Measurements from ENCODE around the gene C5orf47.

GRCh38 chr5:174003795-174004194, 14.8 kb downstream of the C5orf47 start:
- TF ChIP-seq REST (IDR thresholded peaks at IDR 0.05; ENCODE audit: insufficient read depth in 1 of 2, low read depth in 2 of 2, low read length in 2 of 2) (no peak), SIN3A (IDR thresholded peaks at IDR 0.05; ENCODE audit: borderline replicate concordance, insufficient read depth, low read length) (no peak)

Measured in PFSK-1 (cell line).